GM06990 (cell line): ENCODE measurements around the gene ZNF532.
"Not testable (repeated sequence)": the region's sequence is repeated elsewhere in the genome, so short reads cannot be mapped to it uniquely, and the experiment has no call there.

Experiments
- DNase-seq: peaks from one replicate; pipeline ENCODE4 v3.0.0-alpha.2; 2011; ENCODE audit not compliant: insufficient read length; ENCODE audit errors: extremely low read depth
- H3K27me3 ChIP-seq: replicated peaks from 2 replicates; pipeline ENCODE4 v1.6.0; 2011; ENCODE audit warnings: low read length; ENCODE audit not compliant: control insufficient read depth, insufficient read depth
- H3K36me3 ChIP-seq: 2 replicates; pipeline ENCODE4 v1.5.1; 2011; ENCODE audit warnings: low read length; ENCODE audit not compliant: control insufficient read depth, insufficient read depth
- H3K4me3 ChIP-seq: replicated peaks from 2 replicates; pipeline ENCODE4 v1.5.1; 2011; ENCODE audit warnings: low read depth, mild to moderate bottlenecking, control low read depth, low read length
- TF ChIP-seq, protein P1 (sequence below): IDR thresholded peaks from 2 replicates; pipeline ENCODE4 v1.5.1; 2011; ENCODE audit warnings: low read length, control low read depth, mild to moderate bottlenecking, inconsistent platforms; ENCODE audit not compliant: insufficient read depth, poor library complexity, severe bottlenecking

Gene ZNF532

GRCh38 chr18:58915006-58915799 is 50.5 kb downstream of the ZNF532 start:
- no peak for DNase-seq
- TF ChIP-seq, protein P1, sequence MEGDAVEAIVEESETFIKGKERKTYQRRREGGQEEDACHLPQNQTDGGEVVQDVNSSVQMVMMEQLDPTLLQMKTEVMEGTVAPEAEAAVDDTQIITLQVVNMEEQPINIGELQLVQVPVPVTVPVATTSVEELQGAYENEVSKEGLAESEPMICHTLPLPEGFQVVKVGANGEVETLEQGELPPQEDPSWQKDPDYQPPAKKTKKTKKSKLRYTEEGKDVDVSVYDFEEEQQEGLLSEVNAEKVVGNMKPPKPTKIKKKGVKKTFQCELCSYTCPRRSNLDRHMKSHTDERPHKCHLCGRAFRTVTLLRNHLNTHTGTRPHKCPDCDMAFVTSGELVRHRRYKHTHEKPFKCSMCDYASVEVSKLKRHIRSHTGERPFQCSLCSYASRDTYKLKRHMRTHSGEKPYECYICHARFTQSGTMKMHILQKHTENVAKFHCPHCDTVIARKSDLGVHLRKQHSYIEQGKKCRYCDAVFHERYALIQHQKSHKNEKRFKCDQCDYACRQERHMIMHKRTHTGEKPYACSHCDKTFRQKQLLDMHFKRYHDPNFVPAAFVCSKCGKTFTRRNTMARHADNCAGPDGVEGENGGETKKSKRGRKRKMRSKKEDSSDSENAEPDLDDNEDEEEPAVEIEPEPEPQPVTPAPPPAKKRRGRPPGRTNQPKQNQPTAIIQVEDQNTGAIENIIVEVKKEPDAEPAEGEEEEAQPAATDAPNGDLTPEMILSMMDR: no peak
- Histone ChIP-seq H3K36me3 (no peaks in the 10 kb centered on the region), H3K27me3 (no peaks in the 10 kb centered on the region), H3K4me3 (no peak overlapping the region)

DNA sequence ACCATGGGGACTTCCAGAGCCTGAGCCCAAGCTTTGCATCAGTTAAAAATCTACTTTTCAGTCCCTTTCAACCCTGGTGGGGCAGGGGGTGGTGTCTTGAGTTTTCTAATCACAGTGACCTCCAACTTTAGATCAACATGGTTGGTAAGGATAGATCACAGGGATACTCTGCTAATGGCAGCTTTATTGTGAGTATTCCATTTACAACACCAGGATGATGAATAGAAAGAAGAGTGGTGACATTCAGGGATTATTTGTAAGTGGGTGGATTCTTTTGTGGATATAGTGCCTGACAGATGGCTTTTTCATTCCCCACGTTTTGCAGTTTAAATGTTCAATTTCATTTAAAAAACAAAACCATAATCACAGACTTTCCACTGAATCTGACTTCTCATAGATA is 51.3 kb downstream of the ZNF532 start:
- TF ChIP-seq, protein P1: no peak
- no peak for DNase-seq
- H3K4me3 ChIP-seq: no peak overlapping the region
- no peaks in the 10 kb centered on the region for H3K36me3 ChIP-seq
- no peaks in the 10 kb centered on the region for H3K27me3 ChIP-seq

- H3K27me3 ChIP-seq, H3K36me3 ChIP-seq, DNase-seq, H3K4me3 ChIP-seq: not testable (repeated sequence)
Observed at GRCh38 chr18:58919934-58920333, 55.3 kb downstream of the ZNF532 start.

DNA sequence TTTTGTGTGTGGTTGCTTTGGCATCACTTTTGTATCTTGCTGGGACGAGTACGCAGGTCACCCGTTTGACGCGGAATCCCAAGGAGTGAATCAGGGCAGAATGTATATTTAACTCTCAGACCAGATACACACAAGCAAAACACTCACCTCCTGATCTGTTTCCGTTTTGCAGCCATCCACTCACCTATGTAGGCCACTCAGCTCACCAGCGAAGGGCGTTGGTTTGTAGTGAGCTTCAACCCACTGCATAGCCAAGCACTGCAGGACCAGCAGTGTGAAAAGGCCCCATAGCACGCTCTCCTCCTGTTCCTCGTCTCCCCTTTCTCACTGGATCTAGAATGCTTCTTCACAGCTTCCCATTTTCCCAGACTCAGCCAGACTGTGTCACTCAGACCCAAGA is 58.3 kb downstream of the ZNF532 start:
- no peak for DNase-seq
- Histone ChIP-seq H3K27me3 (no peaks in the 10 kb centered on the region), H3K36me3 (no peaks in the 10 kb centered on the region), H3K4me3 (no peak overlapping the region)
- TF ChIP-seq, protein P1: no peak

DNA sequence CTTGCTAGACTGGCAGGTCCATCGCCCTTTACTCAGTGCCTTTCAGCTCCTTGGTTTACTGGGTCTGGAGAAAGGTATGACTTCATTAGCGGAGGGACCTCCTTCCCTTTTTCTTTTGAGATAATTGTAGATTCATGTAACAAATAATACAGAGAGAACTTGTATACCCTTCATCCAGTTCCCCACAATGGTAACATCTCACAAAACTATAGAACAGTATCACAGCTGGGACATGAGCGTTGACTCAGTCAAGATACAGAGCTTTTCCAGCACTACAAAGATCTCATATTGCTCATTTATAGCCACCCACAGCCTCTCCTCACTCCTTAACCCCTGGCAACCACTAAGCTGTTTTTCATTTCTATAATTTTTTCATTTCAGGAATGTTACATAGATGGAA is 59.8 kb downstream of the ZNF532 start:
- no peak for DNase-seq
- Histone ChIP-seq H3K27me3 (no peaks in the 10 kb centered on the region), H3K4me3 (no peak overlapping the region), H3K36me3 (no peaks in the 10 kb centered on the region)
- TF ChIP-seq, protein P1: no peak

GRCh38 chr18:58927659-58928058 is 63.0 kb downstream of the ZNF532 start:
- H3K36me3 ChIP-seq: no peaks in the 10 kb centered on the region
- H3K4me3 ChIP-seq: no peak overlapping the region
- TF ChIP-seq, protein P1: no peak
- H3K27me3 ChIP-seq: no peaks in the 10 kb centered on the region
- no peak for DNase-seq
